Neuronal stem cell (in vitro differentiated cells): ENCODE data around the gene CD300E.

Source experiments
- DNase-seq: peaks from one replicate; pipeline ENCODE4 v3.0.0-alpha.2; 2013; ENCODE audit warnings: low spot score
- H2AFZ ChIP-seq: one replicate; pipeline ENCODE4 v1.6.1; 2013; ENCODE audit warnings: mild to moderate bottlenecking, low read length, inconsistent platforms
- H2AK5ac ChIP-seq: 2 replicates; pipeline ENCODE4 v1.6.1; 2013; ENCODE audit warnings: low read depth, mild to moderate bottlenecking, inconsistent platforms, low read length, moderate library complexity, mixed read lengths
- H2BK120ac ChIP-seq: 2 replicates; pipeline ENCODE4 v1.6.1; 2013; ENCODE audit warnings: low read depth, mild to moderate bottlenecking, inconsistent platforms, low read length, moderate library complexity, mixed read lengths
- H2BK12ac ChIP-seq: one replicate; pipeline ENCODE4 v1.6.1; 2013; ENCODE audit warnings: low read length, inconsistent platforms
- H2BK15ac ChIP-seq: 2 replicates; pipeline ENCODE4 v1.6.1; 2013; ENCODE audit warnings: mild to moderate bottlenecking, low read length, inconsistent platforms, mixed read lengths
- H2BK5ac ChIP-seq: one replicate; pipeline ENCODE4 v1.6.1; 2013; ENCODE audit warnings: inconsistent platforms, mild to moderate bottlenecking, low read length, moderate library complexity
- H3K14ac ChIP-seq: one replicate; pipeline ENCODE4 v1.6.1; 2013; ENCODE audit warnings: low read length, inconsistent platforms
- H3K18ac ChIP-seq: 2 replicates; pipeline ENCODE4 v1.6.1; 2013; ENCODE audit warnings: low read length, inconsistent platforms
- H3K23ac ChIP-seq: 2 replicates; pipeline ENCODE4 v1.6.1; 2013; ENCODE audit warnings: low read depth, mild to moderate bottlenecking, mixed read lengths, low read length, inconsistent platforms; ENCODE audit not compliant: poor library complexity
- H3K27ac ChIP-seq: replicated peaks from 3 replicates; pipeline ENCODE4 v1.5.1; 2013; ENCODE audit warnings: low read length, inconsistent platforms
- H3K27me3 ChIP-seq, 3 experiments: 2 replicates each; pipeline ENCODE4 v1.6.1; 2013; ENCODE audit warnings: low read length in 3 of 3, mild to moderate bottlenecking in 2 of 3, inconsistent platforms in 1 of 3, low read depth in 1 of 3, mixed read lengths in 1 of 3, moderate library complexity in 1 of 3; ENCODE audit not compliant: control insufficient read depth in 3 of 3, insufficient read depth in 3 of 3
- H3K36me3 ChIP-seq, 2 donors: replicated peaks in 1 of 2; 2 replicates each; pipeline ENCODE4 v1.6.1; 2013; ENCODE audit warnings: low read length in 2 of 2; ENCODE audit not compliant: control insufficient read depth in 2 of 2, insufficient read depth in 2 of 2
- H3K4ac ChIP-seq: 2 replicates; pipeline ENCODE4 v1.6.1; 2013; ENCODE audit warnings: inconsistent platforms, mild to moderate bottlenecking, low read length, moderate library complexity
- H3K4me1 ChIP-seq, 2 donors: 1 replicate in 1 of 2; 2 replicates in 1 of 2; pipeline ENCODE4 v1.6.1; 2013; ENCODE audit warnings: low read length in 2 of 2, low read depth in 1 of 2; ENCODE audit not compliant: control insufficient read depth in 2 of 2, insufficient read depth in 1 of 2
- H3K4me2 ChIP-seq: one replicate; pipeline ENCODE4 v1.6.1; 2013; ENCODE audit warnings: mild to moderate bottlenecking, low read length, inconsistent platforms; ENCODE audit not compliant: insufficient read depth, poor library complexity, severe bottlenecking
- H3K4me3 ChIP-seq, 2 donors: 2 replicates each; pipeline ENCODE4 v1.5.1; 2013; ENCODE audit warnings: low read length in 2 of 2, mild to moderate bottlenecking in 2 of 2, inconsistent platforms in 1 of 2, moderate library complexity in 1 of 2
- H3K79me1 ChIP-seq: one replicate; pipeline ENCODE4 v1.6.1; 2013; ENCODE audit warnings: low read depth, mild to moderate bottlenecking, inconsistent platforms, low read length, moderate library complexity
- H3K9ac ChIP-seq: one replicate; pipeline ENCODE4 v1.6.1; 2013; ENCODE audit warnings: mild to moderate bottlenecking, low read depth, low read length, inconsistent platforms; ENCODE audit not compliant: poor library complexity
- H3K9me3 ChIP-seq, 2 donors: replicated peaks in 1 of 2; 2 replicates each; pipeline versions ENCODE3 to v1.6.1; 2013; ENCODE audit warnings: low read length in 2 of 2, mild to moderate bottlenecking in 2 of 2, inconsistent platforms in 1 of 2, low read depth in 1 of 2, mixed read lengths in 1 of 2, moderate library complexity in 1 of 2; ENCODE audit not compliant: control insufficient read depth in 2 of 2, insufficient read depth in 1 of 2
- H4K8ac ChIP-seq: one replicate; pipeline ENCODE4 v1.6.1; 2013; ENCODE audit warnings: low read depth, mild to moderate bottlenecking, inconsistent platforms, low read length, moderate library complexity
- H4K91ac ChIP-seq: one replicate; pipeline ENCODE4 v1.6.1; 2013; ENCODE audit warnings: low read length, low read depth, mild to moderate bottlenecking, inconsistent platforms; ENCODE audit not compliant: poor library complexity
- WGBS, 2 donors: extraction: QIAGEN DNeasy Blood & Tissue Kit; methylation state at CpG; one replicate each; pipeline ENCODE4 v1.1.7; 2013; ENCODE audit warnings: missing lambda C conversion rate in 2 of 2, mixed read lengths in 1 of 2; ENCODE audit not compliant: insufficient read length in 2 of 2, insufficient replicate concordance in 1 of 2; ENCODE audit errors: extremely low coverage in 2 of 2; 5-methylcytosine and 5-hydroxymethylcytosine counted together

CD300E gene

GRCh38 chr17:74603746-74604145, 19.8 kb downstream of the CD300E start:
- peaks cover 0 to 35% (median 0%) of the 10 kb centered on the region in 3 experiments for H3K27me3 ChIP-seq
- no peak overlapping the region for H3K9ac ChIP-seq
- no peak overlapping the region for H3K27ac ChIP-seq
- H3K4me3 ChIP-seq = no peak overlapping the region
- no peak overlapping the region for H4K91ac ChIP-seq
- no peak overlapping the region for H2BK15ac ChIP-seq
- H2BK120ac ChIP-seq = no peak overlapping the region
- H3K4me1 ChIP-seq = no peaks in the 10 kb centered on the region
- H2AK5ac ChIP-seq = no peak overlapping the region
- H3K79me1 ChIP-seq = no peaks in the 10 kb centered on the region
- H2BK12ac ChIP-seq = no peak overlapping the region
- no peak for DNase-seq
- no peaks in the 10 kb centered on the region for H3K9me3 ChIP-seq
- no peak overlapping the region for H2BK5ac ChIP-seq
- H3K4ac ChIP-seq = no peak overlapping the region
- peak overlapping the region; percentile 1 for H3K23ac ChIP-seq
- WGBS, 2 donors = no CpG with 5 or more reads among the region's 5 CpGs
- no peak overlapping the region for H3K18ac ChIP-seq
- H3K4me2 ChIP-seq = no peak overlapping the region
- no peak overlapping the region for H3K14ac ChIP-seq
- H2AFZ ChIP-seq = no peak overlapping the region
- H3K36me3 ChIP-seq = no peaks in the 10 kb centered on the region
- H4K8ac ChIP-seq = no peak overlapping the region

GRCh38 chr17:74603037-74603635, 20.4 kb downstream of the CD300E start:
- no peak overlapping the region for H2BK12ac ChIP-seq
- H3K14ac ChIP-seq = no peak overlapping the region
- no peak overlapping the region for H3K18ac ChIP-seq
- no peak overlapping the region for H2BK15ac ChIP-seq
- H2BK120ac ChIP-seq = no peak overlapping the region
- H3K4me1 ChIP-seq = peaks cover 0 to 3% of the 10 kb centered on the region in 2 donors
- no CpG with 5 or more reads among the region's 6 CpGs for WGBS, 2 donors
- no peak for DNase-seq
- no peak overlapping the region for H2AFZ ChIP-seq
- no peak overlapping the region for H3K27ac ChIP-seq
- H3K79me1 ChIP-seq = no peaks in the 10 kb centered on the region
- H3K4me2 ChIP-seq = no peak overlapping the region
- H3K36me3 ChIP-seq = no peaks in the 10 kb centered on the region
- H3K9ac ChIP-seq = peak overlapping the region; percentile 27
- H3K4me3 ChIP-seq = no peak overlapping the region
- no peak overlapping the region for H3K23ac ChIP-seq
- H4K8ac ChIP-seq = no peak overlapping the region
- no peak overlapping the region for H4K91ac ChIP-seq
- no peak overlapping the region for H2BK5ac ChIP-seq
- H2AK5ac ChIP-seq = no peak overlapping the region
- H3K4ac ChIP-seq = no peak overlapping the region
- no peaks in the 10 kb centered on the region for H3K9me3 ChIP-seq
- peaks cover 0 to 35% (median 0%) of the 10 kb centered on the region in 3 experiments for H3K27me3 ChIP-seq

GRCh38 chr17:74601944-74602572, 21.5 kb downstream of the CD300E start:
- H3K9me3 ChIP-seq = no peaks in the 10 kb centered on the region
- H3K23ac ChIP-seq = peak overlapping the region; percentile 12
- no peaks in the 10 kb centered on the region for H3K79me1 ChIP-seq
- H4K91ac ChIP-seq = peak overlapping the region; percentile 34
- H3K14ac ChIP-seq = no peak overlapping the region
- WGBS, 2 donors = no CpG with 5 or more reads among the region's 12 CpGs
- H3K4me3 ChIP-seq = no peak overlapping the region
- no peak overlapping the region for H3K4ac ChIP-seq
- H2AK5ac ChIP-seq = no peak overlapping the region
- H3K18ac ChIP-seq = peak overlapping the region; percentile 30
- H2AFZ ChIP-seq = no peak overlapping the region
- no peak overlapping the region for H2BK15ac ChIP-seq
- H3K4me1 ChIP-seq = peaks cover 0 to 3% of the 10 kb centered on the region in 2 donors
- no peaks in the 10 kb centered on the region for H3K36me3 ChIP-seq
- peak overlapping the region; percentile 73 for H3K9ac ChIP-seq
- no peak overlapping the region for H2BK12ac ChIP-seq
- no peak overlapping the region for H2BK5ac ChIP-seq
- H2BK120ac ChIP-seq = no peak overlapping the region
- no peak overlapping the region for H4K8ac ChIP-seq
- H3K4me2 ChIP-seq = no peak overlapping the region
- peak; percentile 14 for DNase-seq
- H3K27me3 ChIP-seq = peaks cover 0 to 35% (median 0%) of the 10 kb centered on the region in 3 experiments
- no peak overlapping the region for H3K27ac ChIP-seq

GRCh38 chr17:74599448-74599939, 24.0 kb downstream of the CD300E start:
- Histone ChIP-seq H4K91ac (no peak overlapping the region), H3K4me1 (peaks cover 0 to 3% of the 10 kb centered on the region in 2 donors), H2BK12ac (no peak overlapping the region), H3K9me3 (no peaks in the 10 kb centered on the region), H2AFZ (no peak overlapping the region), H3K4me3 (peak overlapping the region in 1 of 2 donors; percentile 6), H3K4ac (no peak overlapping the region), H3K18ac (peak overlapping the region; percentile 48), H2BK120ac (no peak overlapping the region), H2BK15ac (no peak overlapping the region), H3K23ac (no peak overlapping the region), H2BK5ac (no peak overlapping the region), H3K14ac (no peak overlapping the region), H2AK5ac (no peak overlapping the region), H4K8ac (no peak overlapping the region), H3K36me3 (no peaks in the 10 kb centered on the region), H3K27ac (no peak overlapping the region), H3K4me2 (no peak overlapping the region), H3K79me1 (no peaks in the 10 kb centered on the region), H3K9ac (no peak overlapping the region), H3K27me3 (peaks cover 0 to 32% (median 0%) of the 10 kb centered on the region in 3 experiments)
- DNase-seq = no peak
- no CpG with 5 or more reads among the region's 10 CpGs for WGBS, 2 donors
